HepG2 (cell line): ENCODE results near the gene TH. TPM values are rescaled to one million over a fixed set of nuclear protein-coding genes. Genes with fewer than 3 reads are reported as not detected.

Experiments used
- ARID5B ChIP-seq: IDR thresholded peaks from 2 replicates; pipeline ENCODE4 v1.4.0; 2020; ENCODE audit warnings: mild to moderate bottlenecking, missing genetic modification reagents
- FOXP4 ChIP-seq: sonication (generic); formaldehyde crosslinking; IDR thresholded peaks from 2 replicates; pipeline ENCODE4 v1.4.0; 2020; ENCODE audit warnings: missing genetic modification reagents
- ZHX2 ChIP-seq, 2 experiments: sonication (generic) in 1 of 2; formaldehyde crosslinking in 1 of 2; IDR thresholded peaks; 2 replicates each; pipeline versions ENCODE4 v1.6.1 to v1.9.0; 2014 to 2022; ENCODE audit warnings: antibody characterized with exemption in 1 of 2, borderline replicate concordance in 1 of 2, inconsistent platforms in 1 of 2, low read depth in 1 of 2, missing genetic modification reagents in 1 of 2
- ZNF646 ChIP-seq: sonication (generic); formaldehyde crosslinking; IDR thresholded peaks from 2 replicates; pipeline ENCODE4 v1.9.0; 2021; ENCODE audit warnings: mild to moderate bottlenecking, missing genetic modification reagents
- ZNF784 ChIP-seq: sonication (generic); formaldehyde crosslinking; IDR thresholded peaks from 2 replicates; pipeline ENCODE4 v1.5.1; 2020; ENCODE audit warnings: missing genetic modification reagents, mild to moderate bottlenecking, borderline replicate concordance
- polyA plus RNA-seq, 8 experiments: library from polyadenylated mRNA; depleted of rRNA in 3 of 8; stranded (reverse) in 7 of 8; unstranded in 1 of 8; fragments of >200 nt; fragmentation: Illumina TruSeq in 4 of 8; extraction: Trizol in 4 of 8; gene quantifications; 2 replicates each; pipeline versions ENCODE4 v1.2.1 to v1.2.3, GENCODE V29; 2011 to 2016; ENCODE audit warnings: low read depth in 4 of 8, missing spikeins in 1 of 8, mixed read lengths in 1 of 8; ENCODE audit not compliant: insufficient read depth in 1 of 8
- total RNA-seq, 5 experiments: library from RNA; depleted of rRNA; stranded (reverse); fragments of >200 nt; fragmentation: Illumina TruSeq; extraction: Trizol; gene quantifications; 2 replicates each; pipeline ENCODE4 v1.2.3, GENCODE V29; 2016; ENCODE audit warnings: low read depth in 1 of 5

Gene TH
- total and polyA plus RNA-seq, 2 of the 13 experiments (the other 11 are each of a cell fraction or from before 2014, with no cell fraction given), result 0.36 TPM; not detected in 1

- TF ChIP-seq ARID5B, result no peak
- no peak for TF ChIP-seq ZNF646 (CRISPR knock-in tag)
- no peak for TF ChIP-seq ZNF784 (CRISPR knock-in tag)
- no peak for TF ChIP-seq ZHX2 (IDR thresholded peaks at IDR 0.05; ENCODE audit: low read depth)
- TF ChIP-seq ZHX2 (CRISPR knock-in tag; IDR thresholded peaks at IDR 0.05; ENCODE audit: borderline replicate concordance), result no peak
- no peak for TF ChIP-seq FOXP4 (CRISPR knock-in tag)
These were observed 39.4 kb downstream of the TH start (continued) for GRCh38 chr11:2132246-2132645.
